Suprapubic skin (tissue), 4 donors: Measurements from ENCODE around the gene CMKLR1. TPM values are rescaled to one million over a fixed set of nuclear protein-coding genes. Genes with fewer than 3 reads are reported as not detected.

Source experiments
- DNase-seq, 2 donors: peaks; one replicate each; pipeline ENCODE4 v3.0.0-alpha.2; 2019; ENCODE audit warnings: low spot score in 2 of 2
- H3K27ac ChIP-seq: fragments of 200-600 bp; sonication (generic); one replicate; pipeline ENCODE4 v1.5.1; 2019
- H3K27me3 ChIP-seq: fragments of 200-600 bp; sonication (generic); one replicate; pipeline ENCODE4 v1.5.1; 2019
- H3K36me3 ChIP-seq: fragments of 200-600 bp; sonication (generic); one replicate; pipeline ENCODE4 v1.5.1; 2019
- H3K4me1 ChIP-seq: fragments of 200-600 bp; sonication (generic); one replicate; pipeline ENCODE4 v1.5.1; 2019
- H3K4me3 ChIP-seq: fragments of 200-600 bp; sonication (generic); one replicate; pipeline ENCODE4 v1.5.1; 2019; ENCODE audit warnings: mild to moderate bottlenecking
- H3K9me3 ChIP-seq: fragments of 200-600 bp; sonication (generic); one replicate; pipeline ENCODE4 v1.5.1; 2019
- CTCF ChIP-seq, 2 donors: fragments of 200-600 bp in 1 of 2; fragments of 450-650 bp in 1 of 2; sonication (generic) in 1 of 2; IDR thresholded peaks; one replicate each; pipeline ENCODE4 v1.5.1; 2016 to 2019; ENCODE audit warnings: antibody characterized with exemption in 2 of 2, mild to moderate bottlenecking in 1 of 2, moderate library complexity in 1 of 2
- EP300 ChIP-seq: sonication (generic); formaldehyde crosslinking; IDR thresholded peaks from one replicate; pipeline ENCODE4 v1.6.1; 2017; ENCODE audit warnings: antibody characterized with exemption
- POLR2A ChIP-seq, 2 donors: fragments of 450-650 bp; IDR thresholded peaks; one replicate each; pipeline ENCODE4 v1.6.1; 2017; ENCODE audit warnings: antibody characterized with exemption in 2 of 2, mild to moderate bottlenecking in 2 of 2, moderate library complexity in 2 of 2
- POLR2AphosphoS5 ChIP-seq, 3 donors: sonication (generic); formaldehyde crosslinking; IDR thresholded peaks; one replicate each; pipeline ENCODE4 v1.6.1; 2017; ENCODE audit warnings: antibody characterized with exemption in 3 of 3
- whole genome bisulfite sequencing: methylation state at CpG from one replicate; pipeline ENCODE4 v1.1.5; 2018; 5-methylcytosine and 5-hydroxymethylcytosine counted together
- total RNA-seq, 4 donors: library from RNA; depleted of rRNA; stranded (reverse); fragments of >200 nt; gene quantifications; one replicate each; pipeline ENCODE4 v1.1.0, GENCODE V29; 2016

The CMKLR1 gene
- total RNA-seq, 4 donors from 2014 or later, result 2.1 to 5.2 (median 3.4) TPM

- no peak for TF ChIP-seq EP300
- TF ChIP-seq CTCF (IDR thresholded peaks at IDR 0.05), result no peak
- TF ChIP-seq POLR2AphosphoS5 (IDR thresholded peaks at IDR 0.05), result no peak
- TF ChIP-seq POLR2A (IDR thresholded peaks at IDR 0.05), result no peak
- Histone ChIP-seq H3K4me1 (no peaks in the 10 kb centered on the region), H3K27ac (no peak overlapping the region), H3K9me3 (peaks cover 11% of the 10 kb centered on the region), H3K4me3 (no peak overlapping the region), H3K27me3 (no peaks in the 10 kb centered on the region), H3K36me3 (no peaks in the 10 kb centered on the region)
- 32% methylated on average over 1 of the region's 1 CpG for WGBS
- DNase-seq, result no peak
Measured at GRCh38 chr12:108373111-108373510, 34.0 kb upstream of the CMKLR1 start.

GRCh38 chr12:108371801-108372344, 32.8 kb upstream of the CMKLR1 start:
- no peaks in the 10 kb centered on the region for H3K4me1 ChIP-seq
- WGBS, result 55% methylated on average over 6 of the region's 6 CpGs
- no peak overlapping the region for H3K4me3 ChIP-seq
- DNase-seq, result no peak
- H3K27ac ChIP-seq, result no peak overlapping the region
- no peak for TF ChIP-seq CTCF (IDR thresholded peaks at IDR 0.05)
- no peak for TF ChIP-seq POLR2A (IDR thresholded peaks at IDR 0.05)
- TF ChIP-seq POLR2AphosphoS5 (IDR thresholded peaks at IDR 0.05), result no peak
- no peak for TF ChIP-seq EP300
- peaks cover 11% of the 10 kb centered on the region for H3K9me3 ChIP-seq
- H3K36me3 ChIP-seq, result no peaks in the 10 kb centered on the region
- no peaks in the 10 kb centered on the region for H3K27me3 ChIP-seq

- no peak for DNase-seq
- Histone ChIP-seq H3K27ac (no peak overlapping the region), H3K9me3 (peaks cover 11% of the 10 kb centered on the region), H3K27me3 (no peaks in the 10 kb centered on the region), H3K36me3 (no peaks in the 10 kb centered on the region), H3K4me3 (no peak overlapping the region), H3K4me1 (no peaks in the 10 kb centered on the region)
- TF ChIP-seq POLR2AphosphoS5 (IDR thresholded peaks at IDR 0.05), result no peak
- no peak for TF ChIP-seq CTCF (IDR thresholded peaks at IDR 0.05)
- TF ChIP-seq POLR2A (IDR thresholded peaks at IDR 0.05), result no peak
- TF ChIP-seq EP300, result no peak
- WGBS, result 74% methylated on average over 5 of the region's 5 CpGs
Measured at GRCh38 chr12:108370415-108370814, 31.3 kb upstream of the CMKLR1 start.

- 85% methylated on average over 5 of the region's 5 CpGs for WGBS
- Histone ChIP-seq H3K27me3 (no peaks in the 10 kb centered on the region), H3K9me3 (peaks cover 11% of the 10 kb centered on the region), H3K27ac (no peak overlapping the region), H3K4me1 (no peaks in the 10 kb centered on the region), H3K36me3 (no peaks in the 10 kb centered on the region), H3K4me3 (no peak overlapping the region)
- DNase-seq, result no peak
- no peak for TF ChIP-seq CTCF (IDR thresholded peaks at IDR 0.05)
- no peak for TF ChIP-seq POLR2A (IDR thresholded peaks at IDR 0.05)
- no peak for TF ChIP-seq EP300
- TF ChIP-seq POLR2AphosphoS5 (IDR thresholded peaks at IDR 0.05), result no peak
Measured at GRCh38 chr12:108369736-108370396, 30.8 kb upstream of the CMKLR1 start.

- peak in 1 of 2 donors; percentile 44 for DNase-seq
- no peak overlapping the region for H3K27ac ChIP-seq
- no peaks in the 10 kb centered on the region for H3K27me3 ChIP-seq
- no peaks in the 10 kb centered on the region for H3K4me1 ChIP-seq
- no peaks in the 10 kb centered on the region for H3K9me3 ChIP-seq
- no peak for TF ChIP-seq POLR2AphosphoS5 (IDR thresholded peaks at IDR 0.05)
- no peak for TF ChIP-seq POLR2A (IDR thresholded peaks at IDR 0.05)
- TF ChIP-seq CTCF (IDR thresholded peaks at IDR 0.05), result no peak
- no peak for TF ChIP-seq EP300
- 100% methylated on average over 2 of the region's 2 CpGs for WGBS
- no peaks in the 10 kb centered on the region for H3K36me3 ChIP-seq
- H3K4me3 ChIP-seq, result no peak overlapping the region
Measured at GRCh38 chr12:108368089-108368488, 29.0 kb upstream of the CMKLR1 start.
